ENCODE data around the gene TIMP4.

DNA sequence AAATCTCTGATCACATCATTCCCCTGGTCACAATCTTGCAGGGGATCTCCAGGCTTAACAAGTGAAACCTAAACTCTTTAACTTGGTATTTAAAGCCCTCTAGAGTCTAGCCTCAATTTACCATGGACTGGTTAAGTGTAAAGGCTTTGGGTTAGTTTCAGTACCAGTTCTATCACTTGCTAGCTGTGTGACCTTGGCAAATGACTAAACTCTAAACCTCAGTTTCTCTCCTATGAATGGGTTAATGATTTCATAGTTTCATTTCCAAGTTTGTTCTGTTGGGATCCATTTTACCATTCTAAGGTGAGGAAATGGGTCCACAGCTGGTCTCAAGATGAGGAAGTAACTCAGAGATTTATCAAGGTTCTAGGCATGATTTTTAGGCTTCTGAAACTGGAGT, 38.8 kb upstream of the TIMP4 start:
- TF ChIP-seq, protein P1, sequence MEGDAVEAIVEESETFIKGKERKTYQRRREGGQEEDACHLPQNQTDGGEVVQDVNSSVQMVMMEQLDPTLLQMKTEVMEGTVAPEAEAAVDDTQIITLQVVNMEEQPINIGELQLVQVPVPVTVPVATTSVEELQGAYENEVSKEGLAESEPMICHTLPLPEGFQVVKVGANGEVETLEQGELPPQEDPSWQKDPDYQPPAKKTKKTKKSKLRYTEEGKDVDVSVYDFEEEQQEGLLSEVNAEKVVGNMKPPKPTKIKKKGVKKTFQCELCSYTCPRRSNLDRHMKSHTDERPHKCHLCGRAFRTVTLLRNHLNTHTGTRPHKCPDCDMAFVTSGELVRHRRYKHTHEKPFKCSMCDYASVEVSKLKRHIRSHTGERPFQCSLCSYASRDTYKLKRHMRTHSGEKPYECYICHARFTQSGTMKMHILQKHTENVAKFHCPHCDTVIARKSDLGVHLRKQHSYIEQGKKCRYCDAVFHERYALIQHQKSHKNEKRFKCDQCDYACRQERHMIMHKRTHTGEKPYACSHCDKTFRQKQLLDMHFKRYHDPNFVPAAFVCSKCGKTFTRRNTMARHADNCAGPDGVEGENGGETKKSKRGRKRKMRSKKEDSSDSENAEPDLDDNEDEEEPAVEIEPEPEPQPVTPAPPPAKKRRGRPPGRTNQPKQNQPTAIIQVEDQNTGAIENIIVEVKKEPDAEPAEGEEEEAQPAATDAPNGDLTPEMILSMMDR (optimal IDR thresholded peaks at IDR 0.05 in 1 of 3, IDR thresholded peaks at IDR 0.05 in 1 of 3, conservative IDR thresholded peaks at IDR 0.05 in 1 of 3; ENCODE audit: extremely low read depth in 1 of 3, insufficient read depth in 2 of 3, low read length in 3 of 3) = no peak
- no peak for TF ChIP-seq EZH2 (IDR thresholded peaks at IDR 0.05; ENCODE audit: low read length)
